K562 (cell line): ENCODE data around the gene RARA. TPM values are rescaled to one million over a fixed set of nuclear protein-coding genes. Genes with fewer than 3 reads are reported as not detected.

ENCODE experiments used
- ATAC-seq: fragments of 200-7000 bp; cut with Tn5 transposase; 3 replicates; pipeline ENCODE4 v1.9.1; 2020; ENCODE audit warnings: moderate library complexity
- BruUV-seq: library from RNA; stranded (reverse); fragments of 400-500 nt; replicated peaks from 2 replicates; lab custom pipeline; 2021; lab: Mats Ljungman, UMichigan
- CTCF ChIA-PET: fragments of 300-600 bp; formaldehyde crosslinking; extraction: SDS; loops from one replicate; lab custom pipeline; 2021; ENCODE audit warnings: low intra/inter-chr PET ratio; lab: Yijun Ruan, JAX
- POLR2A ChIA-PET: fragments of 300-600, 350-650 bp; sonication (Branson Sonifier 250); formaldehyde crosslinking; extraction: SDS; loops from one replicate; lab custom pipeline; 2021; ENCODE audit warnings: antibody characterized with exemption, inconsistent platforms; lab: Yijun Ruan, JAX
- DNase-seq, 4 experiments: peaks; one replicate each; pipeline versions ENCODE4 v3.0.0 to v3.0.0-alpha.2; 2011 to 2018; ENCODE audit warnings: low spot score in 3 of 4, mixed read lengths in 3 of 4; ENCODE audit errors: extremely low read depth in 1 of 4
- FAIRE-seq: peaks from 2 replicates; lab custom pipeline; 2011; peaks lifted over from hg19 to GRCh38; lab: Jason Lieb, UNC
- H2AFZ ChIP-seq: 2 replicates; pipeline ENCODE4 v1.6.0; 2011; ENCODE audit warnings: low read depth, low read length, control low read depth, inconsistent platforms
- H3K27ac ChIP-seq: fragments of 200-600 bp; 3 replicates; pipeline ENCODE4 v1.8.0; 2011; ENCODE audit warnings: low read depth, mild to moderate bottlenecking, control low read depth, inconsistent platforms, low read length, moderate library complexity, mixed read lengths; ENCODE audit errors: extremely low read depth
- H3K27me3 ChIP-seq, 2 experiments: fragments of 300-600 bp in 1 of 2; 2 replicates in 1 of 2; 3 replicates in 1 of 2; pipeline versions ENCODE4 v1.6.0 to v1.8.0; 2011; ENCODE audit warnings: inconsistent platforms in 2 of 2, low read length in 2 of 2, mild to moderate bottlenecking in 1 of 2, mixed read lengths in 1 of 2, moderate library complexity in 1 of 2; ENCODE audit not compliant: control insufficient read depth in 2 of 2, insufficient read depth in 2 of 2
- H3K36me3 ChIP-seq: fragments of 300-600 bp; 3 replicates; pipeline ENCODE4 v1.8.0; 2011; ENCODE audit warnings: mild to moderate bottlenecking, low read length, inconsistent platforms; ENCODE audit not compliant: control insufficient read depth, insufficient read depth
- H3K4me1 ChIP-seq, 2 experiments: fragments of 200-600 bp in 1 of 2; replicated peaks in 1 of 2; 2 replicates in 1 of 2; 3 replicates in 1 of 2; pipeline versions ENCODE4 v1.5.1 to v1.8.0; 2011; ENCODE audit warnings: inconsistent platforms in 2 of 2, low read length in 2 of 2, mild to moderate bottlenecking in 1 of 2, mixed read lengths in 1 of 2, moderate library complexity in 1 of 2; ENCODE audit not compliant: control insufficient read depth in 2 of 2, insufficient read depth in 2 of 2
- H3K4me2 ChIP-seq: 2 replicates; pipeline ENCODE4 v1.6.1; 2011; ENCODE audit warnings: low read length, control low read depth, inconsistent platforms, mixed read lengths; ENCODE audit not compliant: insufficient read depth
- H3K4me3 ChIP-seq: fragments of 200-600 bp; sonication (generic), shearing (Covaris generic); 2 replicates; pipeline ENCODE4 v1.5.1; 2016; ENCODE audit warnings: control low read depth, inconsistent platforms
- H3K79me2 ChIP-seq: fragments of 200-600 bp; 3 replicates; pipeline ENCODE4 v1.8.0; 2011; ENCODE audit warnings: low read length, inconsistent platforms; ENCODE audit not compliant: control insufficient read depth, insufficient read depth
- H3K9ac ChIP-seq, 2 experiments: 2 replicates each; pipeline versions ENCODE4 v1.6.0 to v1.6.1; 2011; ENCODE audit warnings: low read depth in 2 of 2, low read length in 2 of 2, control low read depth in 1 of 2, inconsistent platforms in 1 of 2, mild to moderate bottlenecking in 1 of 2, mixed read lengths in 1 of 2; ENCODE audit not compliant: insufficient read depth in 1 of 2
- H3K9me1 ChIP-seq: one replicate; pipeline ENCODE4 v1.6.0; 2011; ENCODE audit warnings: inconsistent platforms, mild to moderate bottlenecking, low read length, moderate library complexity; ENCODE audit not compliant: control insufficient read depth, insufficient read depth
- H3K9me3 ChIP-seq: replicated peaks from 2 replicates; pipeline ENCODE4 v1.5.1; 2011; ENCODE audit warnings: low read depth, low read length, inconsistent platforms; ENCODE audit not compliant: control insufficient read depth, insufficient read depth
- H4K20me1 ChIP-seq: replicated peaks from 2 replicates; pipeline ENCODE4 v1.6.1; 2011; ENCODE audit warnings: low read length, inconsistent platforms, mixed read lengths; ENCODE audit not compliant: control insufficient read depth, insufficient read depth
- BHLHE40 ChIP-seq: IDR thresholded peaks from 2 replicates; pipeline ENCODE4 v1.6.1; 2011; ENCODE audit warnings: low read length, improper control_type of control experiment
- BMI1 ChIP-seq: fragments of 150-350 bp; IDR thresholded peaks from 2 replicates; pipeline ENCODE4 v1.6.1; 2014; ENCODE audit warnings: low read length
- CREM ChIP-seq: IDR thresholded peaks from 2 replicates; pipeline ENCODE4 v1.6.1; 2014; ENCODE audit warnings: antibody characterized with exemption, low read depth
- ERF ChIP-seq: fragments of 450-650 bp; formaldehyde crosslinking; IDR thresholded peaks from 2 replicates; pipeline ENCODE4 v1.4.0; 2020; ENCODE audit warnings: mild to moderate bottlenecking, mixed read lengths
- HOMEZ ChIP-seq: fragments of 250-450 bp; sonication (Bioruptor Pico); IDR thresholded peaks from 2 replicates; pipeline ENCODE4 v1.4.0; 2020; ENCODE audit warnings: mild to moderate bottlenecking, moderate library complexity
- LEF1 ChIP-seq: fragments of 450-650 bp; IDR thresholded peaks from 2 replicates; pipeline ENCODE4 v1.6.1; 2016; ENCODE audit warnings: mild to moderate bottlenecking
- NFRKB ChIP-seq: fragments of 450-650 bp; IDR thresholded peaks from 2 replicates; pipeline ENCODE4 v1.6.1; 2016; ENCODE audit warnings: low read depth
- NR0B1 ChIP-seq: fragments of 450-650 bp; IDR thresholded peaks from one replicate; pipeline ENCODE4 v1.6.1; 2018; ENCODE audit warnings: mild to moderate bottlenecking, moderate library complexity; ENCODE audit not compliant: partially characterized antibody
- NRF1 ChIP-seq, 2 experiments: fragments of 450-650 bp; IDR thresholded peaks in 1 of 2; conservative IDR thresholded peaks in 1 of 2; 2 replicates each; pipeline ENCODE4 v1.6.1; 2014; ENCODE audit warnings: mild to moderate bottlenecking in 2 of 2
- SMARCA4 ChIP-seq: fragments of 450-650 bp; IDR thresholded peaks from 2 replicates; pipeline ENCODE4 v1.6.1; 2016
- SMARCE1 ChIP-seq: fragments of 450-650 bp; IDR thresholded peaks from 2 replicates; pipeline ENCODE4 v1.7.1; 2016; ENCODE audit warnings: mild to moderate bottlenecking
- THAP7 ChIP-seq: fragments of 250-450 bp; sonication (Bioruptor Pico); IDR thresholded peaks from 2 replicates; pipeline ENCODE4 v1.5.0; 2021
- TSC22D4 ChIP-seq: fragments of 450-650 bp; IDR thresholded peaks from 2 replicates; pipeline ENCODE4 v1.6.1; 2016; ENCODE audit warnings: missing genetic modification characterization, missing biosample characterization, control low read depth
- ZNF644 ChIP-seq: fragments of 200-800 bp; sonication (Bioruptor generic); IDR thresholded peaks from 2 replicates; pipeline ENCODE4 v1.6.1; 2016; ENCODE audit warnings: low read depth, missing genetic modification characterization, missing compliant biosample characterization
- WGBS: fragments of 100-300 bp; shearing (Covaris generic); methylation state at CpG from one replicate; pipeline ENCODE4 v1.1.6; 2016; ENCODE audit warnings: low coverage, mixed read lengths; ENCODE audit not compliant: insufficient coverage; ENCODE audit errors: missing lambda C conversion rate; 5-methylcytosine and 5-hydroxymethylcytosine counted together
- in situ Hi-C: fragments of 300-500 bp; cut with MboI; formaldehyde crosslinking; loops from 4 replicates; pipeline ENCODE4 v1.15.0; 2018; ENCODE audit warnings: inconsistent platforms, mixed read lengths
- intact Hi-C: fragments of 100-400 bp; cut with micrococcal nuclease; formaldehyde crosslinking; loops from 2 replicates; pipeline ENCODE4 v1.14.2; 2022
- polyA plus RNA-seq, 8 experiments: library from polyadenylated mRNA; depleted of rRNA in 4 of 8; stranded (reverse) in 5 of 8; unstranded in 3 of 8; fragments of >200 nt; fragmentation: Nextera tagmentation in 2 of 8; fragmentation: Illumina TruSeq in 1 of 8; extraction: Ambion mirVana in 2 of 8; extraction: Trizol in 1 of 8; gene quantifications; 2 replicates each; pipeline versions ENCODE4 v1.2.1 to v1.2.3, GENCODE V29; 2011 to 2014; ENCODE audit warnings: inconsistent platforms in 1 of 8, missing spikeins in 1 of 8
- total RNA-seq, 7 experiments: library from RNA; depleted of rRNA in 6 of 7; stranded (reverse); fragments of >200 nt in 6 of 7; fragmentation: Illumina TruSeq in 2 of 7; extraction: Trizol in 2 of 7; gene quantifications; 2 replicates each; pipeline versions ENCODE4 v1.2.1 to v1.2.3, GENCODE V29; 2011 to 2021; ENCODE audit warnings: low replicate concordance in 1 of 7

RARA gene
- total and polyA plus RNA-seq, 9 of the 15 experiments (the other 6 are each of a cell fraction or from before 2014, with no cell fraction given) = 0.10 to 28.0 (median 7.9) TPM

GRCh38 chr17:40268141-40268712, 40.8 kb upstream of the RARA start:
- no TSS peak for BruUV-seq
- Histone ChIP-seq H3K9me1 (no peaks in the 10 kb centered on the region), H3K9ac (no peak overlapping the region), H3K27ac (no peak overlapping the region), H4K20me1 (0 out of 2 replicates have a peak, but pooled peaks cover 3% of the 10 kb centered on the region), H3K4me2 (no peak overlapping the region), H3K79me2 (no peaks in the 10 kb centered on the region), H3K36me3 (peaks cover 46% of the 10 kb centered on the region; the same call in 2 of the 3 replicates), H3K9me3 (no peaks in the 10 kb centered on the region), H2AFZ (no peak overlapping the region), H3K4me3 (no peak overlapping the region), H3K27me3 (no peaks in the 10 kb centered on the region), H3K4me1 (peaks cover 22 to 24% of the 10 kb centered on the region in 2 experiments; a peak in 4 of 5 replicates)
- FAIRE-seq = no peak
- WGBS = 89% methylated on average over 2 of the region's 2 CpGs
- ATAC-seq = no peak
- CTCF ChIA-PET = no interaction called here
- intact Hi-C loops (no loop called here), in situ Hi-C loops (no loop called here)
- POLR2A ChIA-PET = interaction anchor here (2.1 kb wide), 1 partner anchor 17 kb away, joined by 6 read pairs; no protein-coding TSS in a partner anchor
- DNase-seq = no peak
- no peak for TF ChIP-seq NR0B1

GRCh38 chr17:40278414-40278813, 30.6 kb upstream of the RARA start:
- Histone ChIP-seq H2AFZ (no peak overlapping the region), H3K4me2 (no peak overlapping the region), H4K20me1 (no peaks in the 10 kb centered on the region), H3K9me1 (no peaks in the 10 kb centered on the region), H3K36me3 (peaks cover 67% of the 10 kb centered on the region; the same call in 2 of the 3 replicates), H3K4me1 (no peaks in the 10 kb centered on the region), H3K27ac (no peak overlapping the region), H3K27me3 (no peaks in the 10 kb centered on the region), H3K9me3 (no peaks in the 10 kb centered on the region), H3K9ac (no peak overlapping the region), H3K4me3 (no peak overlapping the region), H3K79me2 (no peaks in the 10 kb centered on the region)
- FAIRE-seq = no peak
- in situ Hi-C loops = loop anchor here (25.0 kb wide), 1 partner anchor 266 kb away; the partner anchor contains the start of gene CSF3
- no peak for TF ChIP-seq NFRKB
- no peak for TF ChIP-seq BMI1
- no peak for TF ChIP-seq SMARCE1
- no peak for TF ChIP-seq HOMEZ (CRISPR knock-in tag)
- no peak for TF ChIP-seq SMARCA4
- no peak for TF ChIP-seq ZNF644
- no peak for TF ChIP-seq NRF1 (conservative IDR thresholded peaks at IDR 0.05 in 1 of 2, IDR thresholded peaks at IDR 0.05 in 1 of 2)
- TF ChIP-seq BHLHE40 = no peak
- no peak for TF ChIP-seq TSC22D4 (tag)
- no peak for TF ChIP-seq LEF1
- no peak for TF ChIP-seq THAP7 (CRISPR knock-in tag)
- no peak for TF ChIP-seq ERF (CRISPR knock-in tag)
- TF ChIP-seq CREM = no peak
- ATAC-seq = no peak
- intact Hi-C loops = no loop called here
- POLR2A ChIA-PET = no interaction called here
- WGBS = 89% methylated on average over 1 of the region's 1 CpG
- CTCF ChIA-PET = no interaction called here
- BruUV-seq = no TSS peak
- DNase-seq = no peak
